HG02938 (cell line): Measurements from ENCODE around the gene ZNF513.
A peak's percentile ranks its signal among the peaks of the same experiment; 100 is the strongest.

Experiments used
- ATAC-seq: cut with Tn5 transposase; IDR thresholded peaks from one replicate; pipeline ENCODE4 v1.9.1; 2021; ENCODE audit warnings: mild to moderate bottlenecking, moderate library complexity; ENCODE audit not compliant: unreplicated experiment

ZNF513 gene

DNA sequence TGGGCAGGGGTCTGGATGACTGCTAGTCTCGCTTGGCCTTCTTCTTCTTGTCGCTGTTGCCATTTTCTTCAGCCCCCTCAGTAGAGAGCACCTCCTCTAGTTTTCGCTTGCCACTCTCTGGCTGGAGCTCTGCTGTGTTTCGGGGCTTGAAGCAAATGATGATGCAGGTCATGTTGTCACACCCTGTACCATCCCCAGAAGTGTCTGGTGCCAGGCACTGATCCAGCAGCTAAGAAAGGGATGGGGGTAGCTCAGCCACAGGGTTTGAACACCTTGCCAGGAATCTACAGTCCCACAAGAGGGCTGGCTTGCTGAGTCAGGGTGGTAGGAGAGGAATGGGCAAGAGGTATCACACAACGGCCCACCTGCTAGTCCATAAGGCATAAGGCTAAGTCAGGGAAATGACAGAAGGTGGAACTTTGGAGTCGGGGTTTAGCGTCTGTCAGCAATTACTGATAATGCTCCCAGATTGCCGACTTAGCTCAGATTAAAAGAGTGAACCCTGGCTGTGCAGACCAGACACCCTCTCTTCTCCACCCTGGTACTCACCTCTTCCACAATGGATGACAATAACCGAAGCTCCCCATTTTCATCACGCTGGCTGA, 1.1 kb upstream of the ZNF513 start:
- no peak for ATAC-seq

DNA sequence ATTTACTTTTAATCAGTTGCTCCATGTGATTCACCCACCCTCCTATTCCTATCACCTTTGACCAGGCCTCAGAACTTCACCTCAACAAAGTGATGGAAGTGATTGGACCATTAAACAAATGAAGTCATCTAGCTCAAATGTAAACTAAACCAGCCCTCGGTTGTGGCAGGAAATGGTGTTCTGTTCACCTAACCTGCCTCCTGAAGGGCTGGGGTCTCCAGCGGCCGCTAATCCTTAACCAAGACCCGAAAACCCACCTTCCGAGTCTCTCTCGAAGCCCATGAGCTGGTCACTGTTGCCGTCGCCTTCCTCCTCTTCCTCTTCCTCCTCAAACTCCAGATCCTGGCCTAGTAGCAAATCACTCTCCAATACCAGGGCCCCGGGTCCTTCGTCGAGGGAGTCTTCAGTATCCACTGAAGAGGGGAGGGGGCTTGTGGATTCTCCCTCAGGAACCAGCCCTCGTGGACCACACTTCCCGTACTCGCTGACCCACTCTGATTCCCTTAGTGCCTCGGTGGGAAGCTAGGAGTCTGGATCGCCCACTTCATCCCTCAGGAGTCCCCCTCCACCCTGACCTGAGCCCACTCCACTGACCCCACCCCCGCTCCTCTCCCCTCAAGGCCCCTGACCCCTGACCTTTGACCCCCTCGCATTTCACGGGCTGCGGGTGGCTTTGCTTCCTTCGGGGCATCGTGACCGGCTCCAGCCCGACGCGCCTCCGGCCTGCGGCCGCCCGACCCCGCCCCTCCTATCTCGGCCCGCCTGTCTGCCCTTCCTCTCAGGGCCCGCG, 503 bp downstream of the ZNF513 start:
- peak; percentile 31 for ATAC-seq

DNA sequence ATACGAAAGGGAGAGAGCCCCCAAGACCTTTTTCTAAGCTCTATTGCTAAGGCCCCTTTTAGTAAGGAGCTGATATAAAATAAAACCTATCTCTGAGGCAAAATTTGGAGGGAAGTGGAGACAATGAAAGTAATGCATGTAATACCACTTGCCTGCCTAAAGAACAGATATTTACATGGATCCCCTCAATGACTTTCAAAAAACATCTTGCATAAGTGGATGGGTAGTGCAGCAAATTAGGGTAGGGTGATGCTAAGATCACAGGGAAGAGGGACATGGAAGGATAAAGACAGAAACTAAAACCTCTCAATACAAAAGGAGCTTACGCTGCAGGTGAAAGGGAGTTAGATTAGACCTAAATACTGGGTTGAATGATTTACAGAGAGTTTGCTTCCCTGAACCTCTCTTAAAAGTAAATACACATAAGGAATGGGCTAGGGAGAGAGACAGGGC, 1.1 kb downstream of the ZNF513 start:
- ATAC-seq, result no peak

DNA sequence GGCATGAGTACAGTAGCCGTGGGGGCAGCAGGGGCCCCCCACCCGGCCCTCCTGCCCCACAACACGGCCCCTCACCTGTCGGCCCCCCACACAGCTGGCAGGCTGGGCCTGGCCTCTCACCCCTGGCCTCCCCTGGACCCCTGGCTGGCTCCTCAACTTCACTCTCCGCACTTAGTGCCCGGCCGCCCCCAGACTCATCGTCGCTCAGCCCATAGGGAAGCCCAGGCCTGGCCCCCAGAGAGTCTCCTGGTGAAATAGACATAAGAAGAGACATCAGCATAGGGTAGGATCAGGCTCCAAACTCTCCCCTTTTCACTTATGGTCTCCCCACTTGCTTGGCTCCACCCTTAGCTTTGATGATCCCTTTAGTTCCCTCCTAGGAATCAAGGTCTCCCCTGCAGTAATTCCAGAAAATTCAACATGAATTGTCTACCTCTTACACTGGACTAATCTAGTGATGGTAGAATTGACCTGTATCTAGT, 1.7 kb downstream of the ZNF513 start:
- no peak for ATAC-seq

DNA sequence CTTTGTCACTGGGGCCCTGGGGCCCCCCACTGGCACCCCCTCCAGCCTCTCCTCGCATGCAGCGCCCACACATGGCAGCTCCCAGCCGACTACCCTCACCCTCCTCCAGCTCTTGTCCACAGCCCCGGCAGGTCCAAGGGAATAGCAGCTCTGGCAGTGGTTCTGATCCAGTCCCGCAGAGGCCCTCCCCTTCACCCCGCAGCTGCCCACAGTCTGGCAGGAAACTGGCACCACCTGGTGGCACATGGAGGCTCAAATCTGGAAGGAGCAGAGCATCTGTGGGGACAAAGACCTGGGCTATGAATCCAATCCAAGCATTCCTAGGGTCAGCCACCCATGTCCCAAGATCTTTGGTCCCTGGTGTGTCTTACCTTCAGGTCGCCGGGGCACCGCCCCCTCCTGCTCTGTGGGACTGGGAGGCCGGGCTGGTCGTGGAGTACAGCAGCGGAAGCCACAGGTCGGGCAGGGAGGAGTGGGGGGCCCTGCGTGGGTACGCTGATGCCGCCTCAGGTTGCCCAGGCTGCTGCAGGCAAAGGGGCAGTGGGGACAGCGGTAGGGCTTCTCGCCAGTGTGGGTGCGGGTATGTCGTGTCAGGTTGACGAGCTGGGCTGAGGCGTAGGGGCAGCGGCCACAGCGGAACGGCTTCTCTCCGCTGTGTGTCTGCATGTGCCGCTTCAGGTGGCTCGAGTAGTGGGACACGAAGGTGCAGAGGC, 2.3 kb downstream of the ZNF513 start:
- ATAC-seq, result no peak

DNA sequence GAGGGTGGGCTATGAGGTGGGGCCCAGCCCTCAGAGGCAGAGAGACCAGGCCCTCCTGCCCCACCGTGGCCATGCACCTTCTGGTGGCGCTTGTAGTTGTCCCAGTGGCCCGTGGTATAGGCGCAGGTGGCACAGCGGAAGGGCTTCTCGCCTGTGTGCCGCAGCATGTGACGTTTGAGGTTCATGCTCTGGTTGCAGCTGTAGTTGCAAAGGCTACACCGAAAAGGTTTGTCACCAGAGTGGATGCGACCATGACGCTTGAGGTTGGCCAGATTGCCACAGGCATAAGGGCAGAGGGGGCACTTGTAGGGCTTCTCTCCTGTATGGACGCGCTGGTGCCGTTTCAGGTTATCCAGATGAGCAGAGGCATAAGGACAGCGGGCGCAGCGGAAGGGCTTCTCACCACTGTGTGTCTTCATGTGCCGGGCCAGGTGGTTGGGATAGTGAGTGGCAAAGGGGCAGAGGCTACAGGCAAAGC, 2.9 kb downstream of the ZNF513 start:
- ATAC-seq, result no peak

DNA sequence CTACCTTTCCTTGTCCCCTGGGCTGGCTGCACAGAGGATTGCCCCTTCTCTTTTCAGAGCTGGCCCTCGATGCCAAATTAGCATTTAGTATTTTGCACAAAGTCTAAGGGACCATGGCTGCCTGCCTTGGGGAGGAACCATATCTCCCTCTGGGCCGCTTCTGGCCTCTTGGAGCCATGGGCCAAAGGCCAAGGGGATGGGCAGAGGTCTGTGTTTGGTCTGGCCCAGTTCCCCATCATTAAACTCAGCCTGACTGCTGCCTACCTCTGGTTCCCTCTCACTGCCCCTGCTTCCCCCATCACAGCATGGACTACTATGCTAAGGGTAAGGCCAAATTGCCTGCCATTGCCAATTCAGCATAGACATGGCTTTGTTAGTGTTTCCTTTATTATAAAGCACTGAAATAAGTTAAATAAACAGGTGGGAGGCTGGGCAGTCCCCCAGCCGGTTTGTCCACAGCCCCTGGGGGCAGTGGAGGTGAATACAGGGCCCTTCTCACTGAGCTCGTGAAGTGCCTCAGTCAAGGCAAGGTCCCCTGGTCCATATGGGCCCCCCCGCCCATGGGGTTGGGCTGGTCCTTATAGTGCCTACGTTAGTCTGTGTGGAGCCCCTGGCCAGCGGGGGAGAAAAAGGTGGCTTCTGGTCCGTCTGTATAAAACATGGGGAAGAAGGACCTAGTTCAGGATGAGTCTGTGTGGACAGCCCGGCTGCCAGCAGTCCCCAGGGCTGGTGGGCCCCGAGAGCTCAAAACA, 3.5 kb downstream of the ZNF513 start:
- no peak for ATAC-seq

DNA sequence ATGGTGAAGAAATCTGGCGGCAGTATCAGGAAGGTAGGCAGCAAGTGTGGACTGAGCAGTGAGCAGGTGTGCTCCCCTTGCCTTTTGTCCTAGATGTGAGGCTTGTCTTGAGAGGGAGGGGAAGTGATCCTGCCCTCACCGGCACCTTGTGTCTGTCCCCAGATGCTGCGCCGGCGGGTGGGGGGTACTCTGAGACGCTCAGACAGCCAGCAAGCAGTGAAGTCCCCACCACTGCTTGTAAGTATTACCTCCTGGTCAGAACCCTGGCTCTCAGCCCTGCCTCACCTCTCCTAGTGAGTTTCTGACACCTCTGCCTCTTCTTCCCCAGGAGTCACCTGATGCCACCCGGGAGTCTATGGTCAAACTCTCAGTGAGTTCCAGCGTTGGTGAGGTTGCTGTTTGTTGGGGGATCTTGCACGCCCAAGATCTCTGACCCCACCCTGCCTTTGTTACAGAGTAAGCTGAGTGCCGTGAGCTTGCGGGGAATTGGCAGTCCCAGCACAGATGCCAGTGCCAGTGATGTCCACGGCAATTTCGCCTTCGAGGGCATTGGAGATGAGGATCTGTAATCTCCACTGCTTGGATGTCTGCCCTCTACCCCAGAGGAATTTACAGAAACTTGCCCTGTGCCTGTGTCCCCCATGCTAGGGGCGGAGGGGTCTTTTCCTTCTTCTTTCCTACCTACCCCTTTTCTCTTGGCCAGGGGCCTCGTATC, 4.2 kb downstream of the ZNF513 start:
- no peak for ATAC-seq

DNA sequence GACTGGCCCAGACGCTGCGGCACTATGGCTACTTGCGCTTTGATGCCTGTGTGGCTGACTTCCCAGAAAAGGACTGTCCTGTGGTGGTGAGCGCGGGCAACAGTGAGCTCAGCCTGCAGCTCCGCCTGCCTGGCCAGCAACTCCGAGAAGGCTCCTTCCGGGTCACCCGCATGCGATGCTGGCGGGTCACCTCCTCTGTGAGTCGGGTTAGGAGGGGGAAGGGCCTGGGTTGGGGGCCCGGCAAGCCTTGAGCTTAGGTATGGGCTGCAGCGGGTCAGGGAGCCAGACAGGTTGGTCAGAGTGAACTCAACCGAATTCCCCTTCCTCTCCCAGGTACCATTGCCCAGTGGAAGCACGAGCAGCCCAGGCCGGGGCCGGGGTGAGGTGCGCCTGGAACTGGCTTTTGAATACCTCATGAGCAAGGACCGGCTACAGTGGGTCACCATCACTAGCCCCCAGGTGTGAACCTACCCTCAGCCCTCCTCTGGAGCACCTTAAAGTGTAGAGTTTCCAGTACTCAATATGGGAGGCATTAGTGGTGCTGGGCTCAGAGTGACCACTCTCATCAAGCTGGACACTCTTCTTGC, 4.9 kb downstream of the ZNF513 start:
- ATAC-seq, result no peak

DNA sequence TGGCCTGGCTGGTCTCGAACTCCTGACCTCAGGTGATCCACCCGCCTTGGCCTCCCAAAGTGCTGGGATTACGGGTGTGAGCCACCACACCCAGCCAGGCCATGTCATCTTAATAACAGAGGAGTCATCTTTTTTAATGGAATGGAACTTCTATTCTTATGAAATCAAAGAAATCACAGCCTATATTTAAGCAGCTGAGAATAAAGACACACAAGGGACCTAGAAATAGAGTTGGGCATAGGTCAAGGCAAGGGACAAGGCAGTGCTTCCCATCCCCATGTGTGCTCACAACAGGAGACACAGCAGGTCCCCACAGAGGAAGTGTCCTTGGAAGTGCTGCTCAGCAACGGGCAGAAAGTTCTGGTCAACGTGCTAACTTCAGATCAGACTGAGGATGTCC, 7.0 kb downstream of the ZNF513 start:
- no peak for ATAC-seq

DNA sequence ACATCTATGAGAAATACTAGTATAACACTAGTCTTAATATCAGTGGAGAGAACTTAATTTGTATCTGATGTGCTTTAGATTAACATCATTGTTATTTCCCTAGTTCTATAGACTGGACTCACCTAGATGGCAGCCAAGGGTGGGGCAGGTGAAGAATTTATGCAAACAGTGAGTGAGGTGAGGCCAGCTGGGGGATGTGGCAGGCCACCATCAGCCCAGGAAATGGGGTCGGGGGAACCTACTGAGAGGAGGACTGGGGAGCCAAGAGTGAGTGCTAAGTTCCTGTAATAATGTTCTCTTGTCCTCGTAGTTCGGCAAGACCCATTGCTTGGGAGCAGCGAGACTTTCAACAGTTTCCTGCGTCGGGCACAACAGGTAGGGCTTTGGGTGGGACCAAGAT, 7.6 kb downstream of the ZNF513 start:
- ATAC-seq, result no peak

DNA sequence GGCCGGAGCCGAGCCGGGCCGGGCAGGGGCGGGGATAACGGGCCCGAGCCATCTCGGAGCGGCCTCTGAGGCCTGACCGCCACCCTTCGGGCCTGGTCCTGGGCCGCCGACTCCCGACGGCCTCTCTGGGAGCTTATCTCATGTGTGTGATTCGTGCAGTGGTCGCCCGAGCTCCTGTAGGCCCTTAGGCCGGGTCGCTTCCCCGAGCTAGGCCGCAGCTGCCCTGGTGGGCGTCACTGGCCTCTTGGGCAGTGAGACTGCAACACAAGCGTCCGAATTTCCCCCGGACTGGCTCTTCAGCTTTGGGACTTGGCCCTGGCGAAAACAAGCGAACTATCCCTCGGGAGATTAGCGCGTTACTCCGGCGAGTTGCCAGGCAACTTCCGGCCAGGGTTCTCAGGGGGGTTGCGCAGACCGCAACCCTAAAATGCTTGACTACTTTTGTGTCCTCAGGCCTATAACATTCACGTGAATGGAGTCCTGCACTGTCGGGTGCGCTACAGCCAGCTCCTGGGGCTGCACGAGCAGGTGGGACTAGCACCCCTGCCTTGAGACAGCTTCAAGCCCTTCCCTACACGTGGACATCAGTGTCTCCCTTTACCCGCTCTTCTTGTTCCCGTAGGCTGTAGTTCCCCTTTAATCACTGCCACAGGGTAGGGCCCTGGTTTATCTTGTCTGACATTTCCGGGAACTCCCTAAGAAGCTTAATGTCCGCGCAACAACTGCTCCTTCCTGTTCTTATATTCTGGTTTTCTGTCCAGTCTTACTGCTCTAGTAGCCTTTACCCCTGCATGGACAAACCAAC, 9.5 kb downstream of the ZNF513 start:
- ATAC-seq, result peak; percentile 23

DNA sequence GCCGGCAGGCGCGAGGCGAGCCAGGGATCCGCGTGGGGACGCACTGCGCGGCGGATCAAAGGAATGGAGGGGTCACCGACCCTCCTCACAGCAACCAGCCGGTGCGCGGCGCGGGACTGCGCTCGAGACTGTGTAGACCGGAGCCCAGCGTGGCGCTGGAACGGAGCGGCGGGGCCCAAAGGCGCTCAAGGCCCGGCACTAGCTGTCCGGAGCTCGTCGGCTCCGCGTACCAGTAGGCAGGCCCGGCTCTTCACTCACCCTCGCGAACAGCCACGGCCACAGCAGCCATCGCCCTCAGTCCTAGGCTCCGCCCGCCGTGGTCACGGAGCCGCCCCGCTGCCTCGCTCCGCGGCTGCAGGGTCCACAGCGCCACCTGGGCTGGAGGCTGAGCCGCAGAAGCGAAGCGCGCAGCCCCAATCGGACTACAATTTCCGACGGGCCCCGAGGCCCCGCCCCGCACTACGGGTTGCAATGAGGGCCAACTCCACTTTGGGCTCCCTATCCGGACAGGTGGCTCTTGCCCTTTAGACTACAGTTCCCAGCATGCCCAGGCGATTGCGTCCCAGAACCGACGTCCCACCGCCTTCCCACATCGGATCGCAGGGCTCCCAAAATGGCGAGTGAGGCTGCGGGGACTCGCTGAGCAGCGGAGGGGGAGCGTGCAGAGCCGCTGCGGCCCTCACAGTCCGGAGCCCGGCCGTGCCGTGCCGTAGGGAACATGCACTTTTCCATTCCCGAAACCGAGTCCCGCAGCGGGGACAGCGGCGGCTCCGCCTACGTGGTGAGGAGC, 10.3 kb downstream of the ZNF513 start, which contains the start of the genes EIF2B4 and SNX17:
TSS of gene EIF2B4 (minus strand) at position 313 of the 790 bp plus-strand sequence. CDS start at position 289, 24 bp downstream.
TSS of gene SNX17 (plus strand) at position 591 of the 790 bp plus-strand sequence. CDS start at position 719, 128 bp downstream.
- ATAC-seq, result peak; percentile 79

DNA sequence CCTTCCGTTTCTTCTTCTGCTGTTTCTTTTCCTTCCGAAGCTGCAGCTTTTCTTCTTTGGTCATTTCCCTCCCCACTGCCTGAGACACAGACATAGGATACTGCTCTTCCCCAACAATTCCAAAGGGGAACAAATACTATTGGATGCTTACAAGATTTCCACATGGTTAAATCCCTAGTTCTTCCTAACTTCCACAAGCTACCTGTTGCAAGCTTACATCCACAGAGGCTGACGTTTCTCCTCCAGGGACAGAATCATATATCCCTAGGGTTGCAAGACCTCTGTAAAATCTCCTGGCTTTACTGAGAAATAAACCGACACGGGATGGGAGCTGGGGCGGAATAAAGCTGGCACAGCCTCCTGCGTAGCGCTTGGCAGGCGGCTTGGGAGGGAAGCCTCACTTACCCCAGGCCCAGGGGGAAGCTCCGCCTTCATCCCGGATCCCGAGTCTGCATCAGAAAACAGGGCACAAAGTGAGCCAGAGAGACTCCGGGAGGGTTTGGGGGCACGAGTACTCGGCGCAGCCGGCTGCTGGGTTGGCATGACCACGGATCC, 11.0 kb downstream of the ZNF513 start:
- no peak for ATAC-seq

DNA sequence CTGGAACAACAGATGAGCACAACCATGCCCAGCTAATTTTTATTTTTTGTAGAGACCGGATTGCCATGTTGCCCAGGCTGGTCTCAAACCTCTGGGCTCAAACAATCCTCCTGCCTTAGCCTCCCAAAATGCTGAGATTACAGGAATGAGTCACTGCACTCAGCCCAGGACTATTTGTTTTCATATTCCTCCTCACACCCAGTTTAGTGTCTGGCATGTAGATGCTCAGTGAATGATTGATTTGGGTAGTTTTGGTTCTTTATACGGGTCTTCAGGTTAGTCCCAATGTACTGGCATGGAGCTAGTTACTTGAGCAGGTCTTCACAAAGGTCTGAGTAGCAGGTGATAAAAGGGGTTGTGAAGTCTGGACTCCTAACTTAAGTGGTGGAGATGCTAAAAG, 16.6 kb downstream of the ZNF513 start:
- ATAC-seq, result no peak

DNA sequence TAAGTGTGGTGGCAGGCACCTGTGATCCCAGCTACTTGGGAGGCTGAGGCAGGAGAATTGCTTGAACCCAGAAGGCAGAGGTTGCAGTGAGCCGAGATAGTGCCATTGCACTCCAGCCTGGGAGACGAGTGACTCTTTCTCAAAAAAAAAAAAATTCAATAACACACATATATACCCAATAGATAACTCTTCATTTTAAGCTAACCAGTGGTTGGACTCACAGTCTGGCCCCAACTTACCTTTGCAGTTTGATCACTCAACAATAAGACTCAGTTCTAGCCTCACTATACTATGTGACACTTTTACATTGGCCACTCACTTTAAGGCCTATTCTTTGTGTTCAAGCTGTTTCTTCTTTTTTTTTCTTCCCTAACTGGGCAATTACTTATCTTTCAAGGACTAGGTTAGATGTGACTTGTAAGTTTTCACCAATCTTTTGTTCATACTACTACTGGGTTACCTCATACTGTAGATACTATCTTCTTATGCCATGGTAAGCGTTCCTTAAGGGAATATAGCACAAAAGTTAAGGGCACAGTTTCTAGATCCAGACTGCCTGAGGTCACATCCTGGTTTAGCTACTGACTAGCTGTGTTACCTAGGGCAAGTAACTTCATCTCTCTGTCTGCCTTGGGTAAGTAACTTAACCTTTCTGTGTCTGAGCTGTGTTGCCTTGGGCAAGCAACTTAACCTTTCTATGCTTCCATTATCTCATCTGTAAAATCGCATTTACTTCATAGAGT, 17.7 kb downstream of the ZNF513 start:
- no peak for ATAC-seq
